IPS-NIHi7 (cell line): ENCODE measurements around the gene SYDE2.
"Not testable (repeated sequence)": the region's sequence is repeated elsewhere in the genome, so short reads cannot be mapped to it uniquely, and the experiment has no call there.

Experiments
- DNase-seq: peaks from one replicate; pipeline ENCODE4 v3.0.0; 2012; ENCODE audit warnings: mixed read lengths; ENCODE audit errors: extremely low spot score

The SYDE2 gene

GRCh38 chr1:85214654-85215053 is 13.8 kb upstream of the SYDE2 start:
- no peak for DNase-seq

GRCh38 chr1:85208488-85208887 is 7.7 kb upstream of the SYDE2 start:
- no peak for DNase-seq

- no peak for DNase-seq
These were observed 2.9 kb upstream of the SYDE2 start for GRCh38 chr1:85203573-85204171.

GRCh38 chr1:85202864-85203255 is 2.0 kb upstream of the SYDE2 start:
- no peak for DNase-seq

GRCh38 chr1:85202092-85202863 is 1.5 kb upstream of the SYDE2 start:
- DNase-seq, result no peak

- peak; percentile 89 for DNase-seq
These were observed 700 bp upstream of the SYDE2 start for GRCh38 chr1:85201340-85202091.

- no peak for DNase-seq
These were observed 951 bp downstream of the SYDE2 start for GRCh38 chr1:85199667-85200462.

GRCh38 chr1:85198864-85199263 is 2.0 kb downstream of the SYDE2 start:
- DNase-seq, result no peak

GRCh38 chr1:85196358-85196757 is 4.5 kb downstream of the SYDE2 start:
- DNase-seq, result no peak

GRCh38 chr1:85195703-85196102 is 5.1 kb downstream of the SYDE2 start:
- no peak for DNase-seq

- DNase-seq, result not testable (repeated sequence)
These were observed 8.7 kb downstream of the SYDE2 start for GRCh38 chr1:85192129-85192528.

- no peak for DNase-seq
These were observed 11.7 kb downstream of the SYDE2 start for GRCh38 chr1:85189120-85189519.

GRCh38 chr1:85188530-85188929 is 12.3 kb downstream of the SYDE2 start:
- no peak for DNase-seq

- not testable (repeated sequence) for DNase-seq
These were observed 13.8 kb downstream of the SYDE2 start for GRCh38 chr1:85187021-85187420.

GRCh38 chr1:85184245-85184644 is 16.6 kb downstream of the SYDE2 start:
- DNase-seq, result no peak

GRCh38 chr1:85182700-85183099 is 18.1 kb downstream of the SYDE2 start:
- no peak for DNase-seq

- DNase-seq, result no peak
These were observed 19.9 kb downstream of the SYDE2 start for GRCh38 chr1:85180869-85181268.

GRCh38 chr1:85179522-85179921 is 21.3 kb downstream of the SYDE2 start:
- DNase-seq, result no peak

- DNase-seq, result no peak
These were observed 22.4 kb downstream of the SYDE2 start for GRCh38 chr1:85178396-85178795.

- DNase-seq, result no peak
These were observed 26.3 kb downstream of the SYDE2 start for GRCh38 chr1:85174503-85174902.

- DNase-seq, result no peak
These were observed 28.0 kb downstream of the SYDE2 start for GRCh38 chr1:85172684-85173337.
